ENCODE data around the gene REG3G.

- TF ChIP-seq CTCF (IDR thresholded peaks at IDR 0.05) (no peak), EP300 (IDR thresholded peaks at IDR 0.05) (no peak)
Measured at GRCh38 chr2:78999406-78999805, 26.1 kb upstream of the REG3G start.

Measured in stomach (tissue), 4 donors.